GM10847 (cell line): Measurements from ENCODE around the gene TK2.

Source experiments
- POLR2A ChIP-seq: IDR thresholded peaks from 2 replicates; pipeline ENCODE4 v1.6.1; 2011; ENCODE audit not compliant: insufficient read length; ENCODE audit errors: extremely low read depth

The TK2 gene

DNA sequence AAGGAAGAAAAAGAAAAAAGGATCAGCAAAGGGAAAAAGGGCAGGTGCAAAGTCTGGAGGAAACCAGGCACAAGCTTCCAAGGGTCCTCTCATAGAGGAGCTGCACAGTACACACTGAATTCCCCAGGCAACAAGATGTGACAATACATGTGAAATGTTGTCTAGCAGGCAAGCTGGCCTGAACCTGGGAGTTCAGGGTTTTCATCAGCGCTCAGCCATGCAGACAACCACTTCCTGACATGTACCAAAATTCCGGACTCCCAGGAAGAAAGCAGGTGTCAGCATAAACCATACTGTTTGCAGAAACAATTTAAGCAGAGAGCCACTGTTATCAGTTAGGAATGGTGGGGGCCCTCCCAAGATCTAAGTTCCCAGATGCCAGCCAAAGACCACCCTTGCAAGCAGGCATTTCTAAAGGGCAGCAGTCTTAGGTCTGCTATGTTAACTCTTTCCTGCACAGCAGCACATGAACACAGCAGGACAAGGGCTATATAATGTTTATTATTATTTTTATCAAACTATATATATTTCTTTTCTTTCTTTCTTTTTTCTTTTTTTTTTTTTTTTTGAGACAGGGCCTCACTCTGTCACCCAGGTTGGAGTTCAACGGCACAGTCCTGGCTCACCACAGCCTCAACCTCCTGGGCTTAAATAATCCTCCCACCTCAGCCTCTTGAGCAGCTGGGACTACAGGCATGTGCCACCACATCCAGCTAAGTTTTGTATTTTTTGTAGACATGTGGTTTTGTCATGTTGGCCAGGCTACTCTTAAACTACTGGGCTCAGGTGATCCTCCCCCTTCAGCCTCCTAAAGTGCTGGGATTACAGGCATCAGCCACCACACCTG, 10.1 kb downstream of the TK2 start:
- TF ChIP-seq POLR2A = no peak

DNA sequence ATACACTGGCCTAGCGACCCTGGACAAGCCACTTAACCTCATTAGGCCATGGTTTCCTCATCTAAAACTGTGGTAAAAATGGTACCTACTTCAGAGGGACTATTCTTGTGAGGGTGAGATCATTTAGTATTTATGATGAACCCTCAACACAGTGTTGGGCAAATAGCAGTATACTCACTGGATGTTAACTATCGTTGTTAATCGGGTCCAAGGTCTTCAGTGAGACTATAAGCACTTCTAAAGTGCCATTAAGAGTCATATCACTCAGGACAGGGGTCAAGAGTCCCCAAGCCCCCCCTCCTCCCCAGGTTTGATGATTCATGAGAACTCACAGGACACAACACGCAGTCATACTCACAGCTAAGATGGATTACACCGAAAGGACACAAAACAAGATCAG, 11.0 kb downstream of the TK2 start:
- TF ChIP-seq POLR2A = no peak

GRCh38 chr16:66537236-66537635, 12.7 kb downstream of the TK2 start:
- TF ChIP-seq POLR2A = no peak

DNA sequence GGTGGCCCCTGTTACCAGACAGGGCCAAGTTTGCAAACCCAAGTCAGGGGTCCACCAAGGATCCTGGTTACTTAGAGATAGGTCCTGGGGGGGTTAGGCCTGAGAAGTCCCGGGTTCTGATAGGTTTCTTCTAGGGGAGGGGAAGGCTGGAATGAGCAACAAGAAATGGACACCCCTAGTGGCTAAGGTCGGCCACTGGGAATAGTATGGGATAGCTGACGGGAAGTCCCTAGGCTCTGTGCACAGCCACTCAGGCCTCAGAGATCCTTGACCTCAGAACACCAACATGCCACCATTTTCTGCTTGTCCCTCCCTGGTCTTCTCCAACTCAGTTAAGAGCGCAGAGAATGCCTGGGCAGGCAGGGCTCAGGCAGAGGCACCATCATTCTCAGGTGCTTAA, 13.4 kb downstream of the TK2 start:
- no peak for TF ChIP-seq POLR2A

DNA sequence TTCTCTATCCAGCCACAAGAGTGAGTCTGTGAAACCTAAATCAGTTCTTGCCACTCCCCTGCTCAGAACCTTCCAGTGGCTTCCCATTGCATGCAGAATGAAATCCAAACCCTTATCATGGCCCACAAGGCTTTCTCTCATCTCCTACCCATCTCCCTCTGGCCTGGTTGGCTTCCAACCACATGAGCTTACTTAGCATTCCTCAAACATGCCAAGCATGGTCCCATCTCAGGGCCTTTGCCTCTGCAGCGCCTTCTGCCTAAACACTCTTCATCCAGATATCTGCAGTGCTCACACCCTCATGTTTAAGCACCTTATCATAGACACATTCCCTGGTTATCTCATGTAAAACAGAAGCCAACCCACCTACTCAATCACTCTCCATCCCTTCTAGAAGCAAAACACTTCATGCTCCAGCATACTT, 15.5 kb downstream of the TK2 start:
- TF ChIP-seq POLR2A = no peak

DNA sequence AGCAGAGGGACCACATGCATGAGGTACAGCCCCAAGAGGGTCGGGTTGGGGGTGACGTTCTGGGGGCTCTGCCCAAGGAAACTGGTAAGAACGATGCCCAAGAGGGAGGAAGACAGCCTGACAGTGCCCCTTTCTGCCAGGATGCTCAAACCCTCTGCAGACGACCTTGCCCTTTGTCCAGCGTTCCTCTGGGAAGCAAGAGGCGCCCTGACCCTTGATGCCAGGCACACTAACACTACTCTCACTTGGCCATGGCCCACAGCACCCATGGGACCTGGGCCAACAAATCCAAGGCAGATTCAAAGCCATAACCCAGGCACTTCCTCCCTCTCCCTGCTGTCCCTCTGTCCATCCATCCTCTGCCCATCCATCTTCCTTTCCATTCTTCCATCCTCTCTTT, 20.4 kb downstream of the TK2 start:
- TF ChIP-seq POLR2A = no peak

GRCh38 chr16:66528294-66528693, 21.6 kb downstream of the TK2 start:
- TF ChIP-seq POLR2A = no peak

GRCh38 chr16:66525396-66526180, 24.3 kb downstream of the TK2 start:
- TF ChIP-seq POLR2A = no peak

GRCh38 chr16:66524601-66525164, 25.2 kb downstream of the TK2 start:
- TF ChIP-seq POLR2A = no peak

DNA sequence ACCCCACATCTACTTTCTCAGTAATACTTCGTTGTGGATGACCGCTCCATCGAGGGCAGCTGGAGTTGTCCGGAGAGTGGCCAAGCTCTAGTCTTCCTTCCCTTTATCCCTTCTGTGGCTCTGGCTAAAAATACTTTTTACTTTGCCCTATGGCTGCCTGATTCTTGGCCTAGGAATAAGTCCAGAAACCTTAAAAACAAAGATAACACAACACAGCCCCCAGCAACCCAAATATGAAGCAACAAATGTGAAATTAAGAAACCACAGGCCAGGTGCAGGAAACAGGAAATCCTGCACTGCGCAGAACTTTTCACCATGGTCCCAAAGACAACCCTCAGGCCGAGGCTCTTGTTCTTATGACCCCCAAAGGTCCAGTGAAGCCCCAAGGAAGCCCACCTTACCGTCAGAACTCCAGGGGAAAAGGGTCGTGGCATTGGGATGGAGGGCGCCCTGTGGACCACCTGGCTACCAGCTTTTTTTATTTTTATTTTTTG, 26.0 kb downstream of the TK2 start:
- no peak for TF ChIP-seq POLR2A

DNA sequence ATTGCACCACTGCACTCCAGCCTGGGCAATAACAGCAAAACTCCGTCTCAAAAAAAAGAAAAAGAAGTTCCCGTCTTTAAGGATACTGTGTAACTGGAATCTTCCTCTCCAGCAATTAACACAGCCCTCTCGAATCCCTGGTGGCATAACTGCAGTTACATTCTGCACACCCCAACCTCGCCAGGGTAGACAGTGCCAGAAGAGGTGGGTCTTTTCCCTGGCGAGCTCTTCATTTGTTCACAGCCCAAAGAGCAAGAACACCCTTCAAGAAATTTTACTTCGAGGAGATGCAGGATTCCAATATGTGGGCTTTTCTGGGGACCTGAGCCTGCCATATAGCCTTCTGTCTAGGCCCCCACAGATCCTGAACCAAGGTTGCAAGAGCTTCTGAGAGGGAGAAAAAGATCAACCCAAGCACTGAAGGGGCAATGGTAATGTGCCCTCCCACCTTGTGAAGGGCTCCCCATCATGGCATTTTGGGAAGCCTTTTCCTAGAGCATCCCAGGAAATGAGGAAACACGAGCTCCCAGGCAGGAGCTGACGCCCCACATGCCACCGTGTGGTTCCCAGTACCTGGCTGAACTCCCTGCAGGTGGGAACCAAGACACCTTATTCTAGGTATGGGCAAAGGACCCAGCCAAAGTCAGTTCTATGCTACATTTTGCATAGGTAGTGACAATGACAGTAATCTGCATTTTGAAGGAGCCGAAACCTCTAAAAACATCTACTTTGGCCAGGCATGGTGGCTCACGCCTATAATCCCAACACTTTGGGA, 26.9 kb downstream of the TK2 start:
- no peak for TF ChIP-seq POLR2A

GRCh38 chr16:66521951-66522771, 27.8 kb downstream of the TK2 start:
- no peak for TF ChIP-seq POLR2A

GRCh38 chr16:66521252-66521713, 28.6 kb downstream of the TK2 start:
- no peak for TF ChIP-seq POLR2A

DNA sequence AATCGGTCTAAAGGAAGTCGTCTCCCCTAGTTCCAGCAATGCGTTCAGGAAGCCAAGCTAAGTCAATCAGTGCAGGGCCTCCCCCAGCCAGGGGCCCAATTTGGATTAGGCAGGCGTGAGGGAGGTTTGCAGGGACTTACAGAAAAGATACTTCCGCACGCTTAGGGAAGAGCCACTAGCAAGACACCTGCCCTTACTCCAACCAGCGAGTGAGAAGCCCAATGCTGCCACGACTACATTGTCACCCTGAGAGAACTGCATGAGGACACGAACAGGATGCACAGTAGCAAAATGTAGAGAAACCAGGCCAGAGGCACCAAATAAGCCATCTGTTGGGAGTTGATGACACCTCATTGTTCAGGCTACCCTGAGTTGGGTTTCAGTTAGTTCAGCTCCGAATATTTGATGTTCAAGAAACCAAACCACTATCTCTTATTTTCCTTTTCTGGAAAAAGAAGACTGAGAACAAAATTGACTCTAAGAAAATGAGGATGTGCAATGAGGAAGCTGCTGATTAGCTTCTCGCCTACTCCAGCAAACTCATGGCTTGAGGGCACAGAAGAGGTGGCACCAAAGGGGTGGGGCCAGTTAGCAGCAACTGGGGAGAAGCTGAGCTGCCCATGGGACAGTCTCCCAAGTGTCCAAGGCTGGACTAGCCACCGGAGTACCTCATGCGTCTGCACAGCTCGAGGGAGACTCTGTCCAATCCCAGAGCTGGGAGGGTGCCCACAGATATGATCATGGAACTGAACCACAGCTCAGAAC, 29.3 kb downstream of the TK2 start:
- no peak for TF ChIP-seq POLR2A
